ENCODE data around the gene TTC12. TPM values are rescaled to one million over a fixed set of nuclear protein-coding genes. Genes with fewer than 3 reads are reported as not detected.

The TTC12 gene, protein sequence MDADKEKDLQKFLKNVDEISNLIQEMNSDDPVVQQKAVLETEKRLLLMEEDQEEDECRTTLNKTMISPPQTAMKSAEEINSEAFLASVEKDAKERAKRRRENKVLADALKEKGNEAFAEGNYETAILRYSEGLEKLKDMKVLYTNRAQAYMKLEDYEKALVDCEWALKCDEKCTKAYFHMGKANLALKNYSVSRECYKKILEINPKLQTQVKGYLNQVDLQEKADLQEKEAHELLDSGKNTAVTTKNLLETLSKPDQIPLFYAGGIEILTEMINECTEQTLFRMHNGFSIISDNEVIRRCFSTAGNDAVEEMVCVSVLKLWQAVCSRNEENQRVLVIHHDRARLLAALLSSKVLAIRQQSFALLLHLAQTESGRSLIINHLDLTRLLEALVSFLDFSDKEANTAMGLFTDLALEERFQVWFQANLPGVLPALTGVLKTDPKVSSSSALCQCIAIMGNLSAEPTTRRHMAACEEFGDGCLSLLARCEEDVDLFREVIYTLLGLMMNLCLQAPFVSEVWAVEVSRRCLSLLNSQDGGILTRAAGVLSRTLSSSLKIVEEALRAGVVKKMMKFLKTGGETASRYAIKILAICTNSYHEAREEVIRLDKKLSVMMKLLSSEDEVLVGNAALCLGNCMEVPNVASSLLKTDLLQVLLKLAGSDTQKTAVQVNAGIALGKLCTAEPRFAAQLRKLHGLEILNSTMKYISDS
- total RNA-seq: 10 to 100 TPM in 1 of 2 donors, 1 to 10 TPM in 1; 6.2 to 12.8 TPM

DNA sequence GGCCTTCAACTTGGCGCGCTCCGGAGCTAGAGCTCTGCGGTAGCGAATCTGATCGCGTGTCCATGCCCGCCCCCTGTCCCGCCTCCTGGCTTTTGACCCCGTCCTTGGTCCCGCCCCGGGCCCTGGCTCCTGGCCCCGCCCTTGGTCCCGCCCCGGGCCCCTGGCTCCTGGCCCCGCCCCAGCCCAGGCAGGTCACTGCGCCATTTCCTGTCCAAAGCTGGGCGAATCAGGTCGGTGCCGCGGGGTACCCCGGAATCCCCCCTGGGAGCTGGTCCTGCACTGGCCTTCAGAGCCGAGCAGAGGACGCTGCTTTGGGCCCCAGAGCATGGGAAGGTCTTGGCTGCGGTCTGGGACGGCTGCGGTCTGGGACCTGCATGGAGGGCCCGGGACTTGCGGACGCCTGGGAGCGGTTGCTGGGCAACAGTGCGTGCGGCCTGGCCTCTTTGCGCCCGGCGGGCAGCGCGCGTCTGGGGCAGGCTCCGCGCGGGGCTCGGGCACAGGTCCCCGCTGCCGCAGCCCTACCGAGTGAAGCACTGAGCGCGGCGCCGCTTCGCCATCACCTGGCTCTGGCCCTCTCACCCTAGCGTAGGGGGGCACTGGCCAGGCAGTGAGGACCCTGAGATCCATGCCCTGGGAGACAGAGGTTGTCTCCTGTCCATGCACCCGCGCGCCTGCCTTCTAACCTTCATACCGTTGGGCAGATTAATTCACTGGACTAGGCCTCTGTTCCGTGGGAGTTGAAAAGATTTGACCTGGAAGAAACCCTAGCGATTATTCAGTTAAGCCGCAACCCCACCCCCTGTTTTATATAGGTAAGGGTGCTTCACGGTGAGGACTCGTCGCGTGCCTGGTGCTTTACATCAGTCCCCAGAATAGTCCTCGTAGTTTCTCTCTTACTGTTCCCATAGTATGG, at the start of gene TTC12:
Gene TTC12, plus strand, starts transcription at position 195 of the 913 bp plus-strand sequence. CDS start 1,675 bp downstream, outside the sequence.
- peak; percentile 97 for DNase-seq (ENCODE audit: low spot score)

DNA sequence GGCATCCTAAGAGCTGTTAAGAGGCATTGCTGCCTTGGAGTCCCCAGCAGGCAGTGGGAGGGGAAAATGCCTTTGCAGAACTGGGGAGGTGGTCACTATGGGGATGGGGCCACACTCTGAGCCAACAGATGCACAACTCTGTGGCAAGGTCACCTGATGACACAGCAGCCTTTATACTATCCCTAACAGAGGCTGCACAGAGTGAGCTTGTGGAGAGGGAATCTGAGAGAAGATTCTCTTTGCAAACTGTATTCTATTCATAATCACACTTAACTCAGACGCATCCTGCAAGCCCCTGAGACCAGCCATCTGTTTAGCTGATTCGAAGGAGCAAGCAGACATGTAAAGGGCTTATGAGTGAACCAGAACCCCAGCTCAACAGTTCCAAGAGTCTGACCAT, 49.0 kb upstream of the TTC12 start:
- no peaks in the 10 kb centered on the region for H3K36me3 Mint-ChIP-seq
- no peaks in the 10 kb centered on the region for H3K9me3 Mint-ChIP-seq
- H3K27me3 Mint-ChIP-seq: no peaks in the 10 kb centered on the region
- DNase-seq (ENCODE audit: low spot score) (no peak), ATAC-seq (no peak)
- H3K4me3 Mint-ChIP-seq: no peak overlapping the region
- no peak overlapping the region for H3K27ac Mint-ChIP-seq
- peaks cover 24 to 29% of the 10 kb centered on the region in 2 donors for H3K4me1 Mint-ChIP-seq (ENCODE audit: low read depth in 2 of 2)

More for the DNA sequence above, at the start of gene TTC12:
- Mint-ChIP-seq H3K27me3 (no peaks in the 10 kb centered on the region), H3K4me3 (peak within 1 kb of the TSS; percentile 80), H3K36me3 (peaks cover 4% of the 10 kb centered on the region), H3K4me1 (ENCODE audit: low read depth in 2 of 2) (peaks cover 12 to 17% of the 10 kb centered on the region in 2 donors), H3K27ac (peak within 1 kb of the TSS; percentile 60 to 64), H3K9me3 (no peaks in the 10 kb centered on the region)
- peak; percentile 100 for ATAC-seq

DNA sequence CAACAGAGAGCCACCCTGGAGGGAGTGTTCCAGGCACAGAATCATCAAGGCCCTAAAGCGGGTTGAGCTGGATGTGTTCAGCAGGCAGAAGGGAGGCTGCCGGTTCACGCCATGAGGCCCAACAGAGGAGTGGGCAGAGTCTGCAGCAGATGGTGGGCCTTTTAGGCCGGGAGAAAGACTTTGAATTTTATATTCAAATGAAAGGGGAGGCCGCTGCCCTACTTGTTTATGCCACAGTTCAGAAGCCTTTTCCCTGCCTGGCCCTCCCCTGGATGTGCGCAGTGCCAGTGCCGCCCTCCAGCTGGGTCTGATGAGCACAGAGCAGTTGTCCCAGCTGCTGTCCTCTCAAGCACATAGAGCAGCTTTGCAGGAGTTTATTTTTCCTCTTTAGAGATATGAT, 46.9 kb upstream of the TTC12 start:
- H3K4me1 Mint-ChIP-seq (ENCODE audit: low read depth in 2 of 2): peaks cover 5 to 10% of the 10 kb centered on the region in 2 donors
- no peaks in the 10 kb centered on the region for H3K36me3 Mint-ChIP-seq
- ATAC-seq (no peak), DNase-seq (ENCODE audit: low spot score) (no peak)
- no peaks in the 10 kb centered on the region for H3K27me3 Mint-ChIP-seq
- H3K27ac Mint-ChIP-seq: no peak overlapping the region
- H3K9me3 Mint-ChIP-seq: no peaks in the 10 kb centered on the region
- H3K4me3 Mint-ChIP-seq: no peak overlapping the region

DNA sequence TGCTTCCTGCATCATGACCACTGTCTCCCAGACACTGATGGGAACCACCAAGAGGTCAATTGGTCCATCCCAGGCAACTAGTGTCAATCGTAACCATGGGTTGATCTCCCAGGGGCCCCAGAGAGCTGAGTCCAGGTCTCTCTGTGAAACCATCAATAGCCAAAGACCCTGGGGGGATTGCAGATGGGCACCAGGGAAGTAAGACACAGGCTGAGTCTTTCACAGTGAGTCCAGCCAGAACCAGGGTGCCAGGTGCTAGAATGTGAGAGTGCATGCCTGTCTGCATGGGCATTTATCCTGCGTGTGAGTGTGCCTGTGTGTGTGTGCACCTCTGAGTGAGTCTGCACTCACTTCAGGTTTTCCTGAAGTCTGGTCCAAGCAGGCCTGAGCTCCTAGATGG, 45.3 kb upstream of the TTC12 start:
- Mint-ChIP-seq H3K27ac (no peak overlapping the region), H3K4me1 (ENCODE audit: low read depth in 2 of 2) (peaks cover 0 to 2% of the 10 kb centered on the region in 2 donors), H3K27me3 (no peaks in the 10 kb centered on the region), H3K4me3 (no peak overlapping the region), H3K9me3 (no peaks in the 10 kb centered on the region), H3K36me3 (no peaks in the 10 kb centered on the region)
- no peak for DNase-seq (ENCODE audit: low spot score)
- ATAC-seq: no peak

DNA sequence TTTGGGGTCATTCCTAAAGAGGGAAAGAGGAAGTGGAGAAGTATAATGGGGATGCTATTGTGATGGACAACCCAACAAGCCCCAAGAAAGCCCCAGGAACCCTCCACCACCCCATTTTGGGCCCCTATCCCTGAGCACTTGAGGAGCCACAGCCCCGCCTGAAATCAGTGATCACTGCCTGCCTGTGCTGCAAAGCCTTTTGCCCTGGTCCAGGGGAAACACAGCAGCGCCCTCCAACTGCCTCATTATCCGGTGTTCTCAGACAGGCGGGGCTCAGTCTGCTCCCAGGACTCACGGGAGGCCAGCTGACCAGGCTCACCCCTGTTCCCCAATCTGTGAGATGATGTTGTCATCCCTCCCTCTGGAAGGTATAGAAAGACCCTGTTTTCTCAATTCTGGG, 44.7 kb upstream of the TTC12 start:
- no peak for DNase-seq (ENCODE audit: low spot score)
- Mint-ChIP-seq H3K9me3 (no peaks in the 10 kb centered on the region), H3K27me3 (no peaks in the 10 kb centered on the region), H3K4me1 (ENCODE audit: low read depth in 2 of 2) (peaks cover 0 to 2% of the 10 kb centered on the region in 2 donors), H3K4me3 (no peak overlapping the region), H3K27ac (no peak overlapping the region), H3K36me3 (no peaks in the 10 kb centered on the region)
- no peak for ATAC-seq

DNA sequence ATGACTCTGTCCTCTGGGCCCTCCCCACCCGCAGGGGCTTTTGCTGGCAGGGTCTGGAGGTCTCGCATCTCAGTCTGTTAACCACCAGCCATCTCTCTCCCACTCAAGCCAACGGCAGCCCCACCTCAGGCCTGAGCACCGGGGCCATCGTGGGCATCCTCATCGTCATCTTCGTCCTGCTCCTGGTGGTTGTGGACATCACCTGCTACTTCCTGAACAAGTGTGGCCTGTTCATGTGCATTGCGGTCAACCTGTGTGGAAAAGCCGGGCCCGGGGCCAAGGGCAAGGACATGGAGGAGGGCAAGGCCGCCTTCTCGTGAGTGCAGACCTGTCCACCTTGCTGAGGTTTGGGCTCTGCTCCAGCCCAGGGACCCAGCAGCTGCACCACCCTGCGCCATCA, 44.3 kb upstream of the TTC12 start:
- Mint-ChIP-seq H3K36me3 (no peaks in the 10 kb centered on the region), H3K27ac (no peak overlapping the region), H3K4me1 (ENCODE audit: low read depth in 2 of 2) (peaks cover 0 to 2% of the 10 kb centered on the region in 2 donors), H3K27me3 (no peaks in the 10 kb centered on the region), H3K9me3 (no peaks in the 10 kb centered on the region), H3K4me3 (no peak overlapping the region)
- DNase-seq (ENCODE audit: low spot score) (no peak), ATAC-seq (no peak)

DNA sequence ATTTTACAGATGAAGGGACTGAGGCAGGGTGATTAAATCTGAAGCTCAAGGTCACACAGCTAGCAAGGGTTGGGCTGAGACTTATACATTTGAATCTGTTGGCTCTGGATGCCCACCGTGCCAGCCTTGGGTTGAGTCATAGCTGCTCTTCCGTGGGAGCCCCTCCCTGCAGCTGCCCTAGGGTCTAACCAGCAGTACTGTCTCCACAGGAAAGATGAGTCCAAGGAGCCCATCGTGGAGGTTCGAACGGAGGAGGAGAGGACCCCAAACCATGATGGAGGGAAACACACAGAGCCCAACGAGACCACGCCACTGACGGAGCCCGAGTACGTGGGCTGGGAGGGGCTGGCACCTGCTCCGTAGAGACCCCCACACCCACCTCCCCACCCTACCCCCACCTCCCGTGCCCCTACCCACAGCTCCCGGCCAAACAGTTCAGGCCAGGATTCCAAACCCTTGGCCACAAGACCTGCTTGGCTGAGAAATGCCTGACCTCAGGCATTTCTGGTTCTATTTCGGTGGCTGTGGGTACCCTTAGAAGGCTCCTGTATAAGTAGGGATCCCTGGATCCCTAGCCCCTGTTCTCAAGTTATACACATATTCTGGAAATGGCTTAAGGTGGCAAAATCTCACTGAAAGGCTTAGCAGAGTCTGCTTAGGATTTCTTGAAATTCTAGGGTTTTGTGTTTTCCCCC, 42.7 kb upstream of the TTC12 start:
- Mint-ChIP-seq H3K36me3 (peaks cover 6% of the 10 kb centered on the region), H3K9me3 (no peaks in the 10 kb centered on the region), H3K4me3 (no peak overlapping the region), H3K4me1 (ENCODE audit: low read depth in 2 of 2) (peaks cover 0 to 2% of the 10 kb centered on the region in 2 donors), H3K27me3 (no peaks in the 10 kb centered on the region), H3K27ac (no peak overlapping the region)
- no peak for DNase-seq (ENCODE audit: low spot score)
- ATAC-seq: no peak

DNA sequence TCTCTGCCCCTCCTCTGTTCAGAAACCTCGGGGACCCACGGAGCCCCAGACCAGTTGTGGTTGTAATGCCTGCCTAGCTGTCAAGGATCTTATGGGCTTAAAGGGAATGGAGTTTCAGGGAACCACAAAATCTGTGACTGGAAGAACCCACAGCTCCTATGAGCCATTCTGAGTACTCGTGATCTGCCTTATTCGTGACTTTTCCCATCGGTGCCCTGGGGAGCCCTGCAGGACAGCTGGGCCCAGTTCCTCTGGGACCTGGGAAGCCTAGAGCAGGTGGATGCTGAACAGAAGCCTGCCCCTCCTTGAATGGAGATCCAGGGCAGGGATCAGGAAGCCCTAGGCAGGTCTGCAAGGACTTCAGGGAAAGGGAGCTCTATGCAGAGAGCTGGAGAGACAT, 42.1 kb upstream of the TTC12 start:
- Mint-ChIP-seq H3K27me3 (no peaks in the 10 kb centered on the region), H3K4me3 (no peak overlapping the region), H3K9me3 (no peaks in the 10 kb centered on the region), H3K36me3 (peaks cover 6% of the 10 kb centered on the region), H3K27ac (no peak overlapping the region), H3K4me1 (ENCODE audit: low read depth in 2 of 2) (peaks cover 0 to 2% of the 10 kb centered on the region in 2 donors)
- no peak for DNase-seq (ENCODE audit: low spot score)
- no peak for ATAC-seq

DNA sequence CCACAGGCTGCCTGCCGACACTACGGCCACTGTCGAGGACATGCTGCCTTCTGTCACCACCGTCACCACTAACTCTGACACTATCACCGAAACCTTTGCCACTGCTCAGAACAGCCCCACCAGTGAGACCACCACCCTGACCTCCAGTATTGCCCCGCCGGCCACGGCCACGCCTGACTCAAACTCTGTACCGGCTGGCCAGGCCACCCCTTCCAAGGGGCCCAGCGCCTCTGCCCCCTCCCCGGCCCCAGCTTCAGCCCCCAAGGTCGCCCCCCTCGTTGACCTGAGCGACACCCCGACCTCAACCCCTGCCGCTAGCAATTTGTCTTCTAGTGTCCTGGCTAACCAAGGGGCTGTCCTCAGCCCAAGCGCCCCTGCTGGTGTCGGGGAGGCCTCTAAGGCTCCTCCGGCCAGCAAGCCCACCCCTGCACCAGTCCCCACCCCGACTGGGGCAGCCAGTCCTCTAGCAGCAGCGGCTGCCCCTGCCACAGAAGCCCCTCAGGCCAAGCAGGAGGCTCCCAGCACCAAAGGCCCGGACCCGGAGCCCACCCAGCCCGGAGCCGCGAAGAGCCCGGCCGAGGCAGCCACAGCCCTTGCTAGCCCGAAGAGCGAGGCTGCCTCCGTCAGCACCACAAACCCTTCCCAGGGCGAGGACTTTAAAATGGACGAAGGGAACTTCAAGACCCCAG, 41.3 kb upstream of the TTC12 start:
- no peak overlapping the region for H3K27ac Mint-ChIP-seq
- no peaks in the 10 kb centered on the region for H3K27me3 Mint-ChIP-seq
- peaks cover 0 to 2% of the 10 kb centered on the region in 2 donors for H3K4me1 Mint-ChIP-seq (ENCODE audit: low read depth in 2 of 2)
- H3K36me3 Mint-ChIP-seq: peaks cover 6% of the 10 kb centered on the region
- ATAC-seq (no peak), DNase-seq (ENCODE audit: low spot score) (no peak)
- no peaks in the 10 kb centered on the region for H3K9me3 Mint-ChIP-seq
- no peak overlapping the region for H3K4me3 Mint-ChIP-seq

DNA sequence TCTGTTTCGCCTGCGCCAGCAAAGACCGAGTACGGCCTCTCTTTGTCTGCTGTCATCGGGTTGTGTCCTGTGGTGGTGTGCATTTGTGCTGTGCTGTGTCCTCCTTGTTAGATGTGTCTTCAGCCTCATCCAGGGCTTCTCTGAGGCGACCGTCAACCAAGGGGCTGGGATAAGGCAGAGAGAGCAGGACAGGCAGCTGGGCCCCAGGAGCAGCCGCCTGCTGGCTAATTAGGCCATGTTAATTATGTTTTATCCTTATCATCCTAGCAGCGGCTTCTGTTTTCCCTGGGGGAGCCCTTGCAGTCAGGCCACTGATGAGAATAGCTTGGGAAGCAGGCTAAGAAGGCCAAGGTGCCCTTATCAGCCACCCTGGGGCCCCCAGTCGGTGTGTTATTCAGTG, 40.7 kb upstream of the TTC12 start:
- Mint-ChIP-seq H3K27ac (no peak overlapping the region), H3K27me3 (no peaks in the 10 kb centered on the region), H3K4me1 (ENCODE audit: low read depth in 2 of 2) (peaks cover 3 to 6% of the 10 kb centered on the region in 2 donors), H3K36me3 (peaks cover 6% of the 10 kb centered on the region), H3K4me3 (no peak overlapping the region), H3K9me3 (no peaks in the 10 kb centered on the region)
- ATAC-seq (no peak), DNase-seq (ENCODE audit: low spot score) (no peak)

DNA sequence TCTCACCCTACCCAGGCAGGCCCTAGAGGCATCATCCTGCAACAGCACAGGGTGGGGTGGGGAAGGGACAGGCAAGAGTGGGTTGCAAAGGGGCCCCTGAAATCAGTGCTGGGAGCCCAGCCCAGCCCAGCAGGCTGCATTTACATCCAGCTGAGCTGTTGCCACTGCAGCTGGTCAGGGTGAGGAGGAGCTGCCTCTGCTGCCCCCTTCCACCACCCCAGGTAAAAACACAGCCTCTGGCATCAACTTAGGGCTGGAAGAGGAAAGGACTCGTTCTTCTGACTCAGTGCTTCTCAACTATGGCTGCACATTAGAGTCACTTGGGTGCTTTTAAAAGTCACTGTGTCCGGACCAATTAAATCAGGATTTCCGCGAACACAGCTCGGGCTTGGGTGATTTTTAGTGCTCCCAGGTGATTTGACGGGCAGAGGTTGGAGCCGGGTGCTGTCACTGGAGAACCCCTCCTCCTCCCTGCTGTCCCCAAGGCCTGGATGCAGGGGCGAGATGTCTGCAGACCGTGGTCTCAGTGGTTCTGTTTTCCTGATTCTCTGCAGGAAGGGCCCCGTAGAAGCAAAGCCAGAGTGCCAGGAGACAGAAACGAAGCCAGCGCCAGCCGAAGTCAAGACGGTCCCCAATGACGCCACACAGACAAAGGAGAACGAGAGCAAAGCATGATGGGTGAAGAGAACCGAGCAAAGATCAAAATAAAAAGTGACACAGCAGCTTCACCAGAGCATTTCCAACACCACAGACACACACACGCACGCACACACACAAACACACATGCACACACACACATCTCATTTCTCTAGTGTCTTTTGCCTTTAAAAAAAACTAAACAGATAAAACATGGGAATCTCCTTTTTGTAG, 39.4 kb upstream of the TTC12 start:
- no peak overlapping the region for H3K4me3 Mint-ChIP-seq
- H3K36me3 Mint-ChIP-seq: peaks cover 6% of the 10 kb centered on the region
- H3K27ac Mint-ChIP-seq: no peak overlapping the region
- H3K9me3 Mint-ChIP-seq: no peaks in the 10 kb centered on the region
- peaks cover 3 to 5% of the 10 kb centered on the region in 2 donors for H3K4me1 Mint-ChIP-seq (ENCODE audit: low read depth in 2 of 2)
- ATAC-seq (no peak), DNase-seq (ENCODE audit: low spot score) (no peak)
- H3K27me3 Mint-ChIP-seq: no peaks in the 10 kb centered on the region

DNA sequence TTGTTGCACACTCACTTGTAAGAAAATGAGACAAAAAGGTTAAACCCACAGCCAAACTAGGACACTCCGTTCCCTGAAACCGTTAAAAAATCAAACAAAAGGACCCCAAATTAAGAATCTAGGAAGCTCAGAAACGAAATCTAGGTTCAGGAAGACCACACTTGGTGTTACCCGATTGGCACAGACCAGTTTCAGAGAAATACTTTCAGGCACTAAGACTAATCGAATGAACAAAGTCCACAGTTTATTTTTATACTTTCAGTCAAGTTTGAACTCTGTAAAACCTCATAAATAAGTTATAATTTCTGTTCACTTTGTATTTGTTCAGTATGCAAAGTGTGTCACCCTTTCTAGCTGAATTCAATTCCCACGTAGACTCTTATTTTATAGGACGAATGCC, 38.8 kb upstream of the TTC12 start:
- ATAC-seq: no peak
- H3K36me3 Mint-ChIP-seq: peaks cover 6% of the 10 kb centered on the region

More for the DNA sequence above, 38.8 kb upstream of the TTC12 start:
- DNase-seq (ENCODE audit: low spot score): no peak
- Mint-ChIP-seq H3K27ac (no peak overlapping the region), H3K9me3 (no peaks in the 10 kb centered on the region), H3K4me1 (ENCODE audit: low read depth in 2 of 2) (peaks cover 3% of the 10 kb centered on the region in 2 donors), H3K27me3 (no peaks in the 10 kb centered on the region), H3K4me3 (no peak overlapping the region)

All from natural killer cell treated with Interleukin-12 subunit alpha and Interleukin-12 subunit beta and Interleukin-15 and Interleukin-18, amount 100 ng/mL, for 72 hours (primary cell).